HG03442 (cell line): Measurements from ENCODE around the gene LRRC56.
"Not testable (repeated sequence)": the region's sequence is repeated elsewhere in the genome, so short reads cannot be mapped to it uniquely, and the experiment has no call there.

Experiments
- ATAC-seq: cut with Tn5 transposase; IDR thresholded peaks from one replicate; pipeline ENCODE4 v1.9.1; 2021; ENCODE audit warnings: mild to moderate bottlenecking, moderate library complexity; ENCODE audit not compliant: unreplicated experiment

LRRC56 gene

DNA sequence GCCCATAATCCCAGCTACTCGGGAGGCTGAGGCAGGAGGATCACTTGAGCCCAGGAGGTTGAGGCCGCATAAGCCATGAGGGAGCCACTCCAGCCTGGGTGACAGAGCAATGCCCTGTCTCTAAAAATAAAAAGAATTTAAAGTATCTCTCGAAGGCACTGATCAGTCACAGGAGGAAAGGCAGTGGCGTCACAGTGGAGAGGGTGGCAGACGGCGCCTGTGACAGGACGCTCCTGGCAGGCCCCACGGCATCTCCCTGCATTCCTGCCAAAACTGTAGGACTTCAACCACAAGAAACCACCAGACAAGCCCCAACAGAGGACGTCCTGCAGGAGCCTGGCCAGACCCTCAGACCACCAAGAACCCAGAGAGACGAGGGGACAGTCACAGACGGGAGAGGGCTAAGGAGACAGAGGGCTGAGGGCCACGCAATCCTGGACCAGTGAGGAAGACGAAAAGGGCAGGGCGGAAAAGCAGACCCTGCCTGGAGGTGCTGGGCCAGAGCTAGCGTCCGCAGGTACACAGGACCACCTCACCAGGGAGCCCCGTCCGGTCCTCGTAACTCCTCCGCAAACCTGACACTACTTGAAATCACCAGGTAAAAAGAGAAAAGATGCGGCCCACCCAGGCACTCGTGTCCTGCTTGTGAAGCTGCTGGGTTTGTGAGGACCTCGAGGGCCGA lies 36.2 kb upstream of the LRRC56 start:
- ATAC-seq, result no peak

DNA sequence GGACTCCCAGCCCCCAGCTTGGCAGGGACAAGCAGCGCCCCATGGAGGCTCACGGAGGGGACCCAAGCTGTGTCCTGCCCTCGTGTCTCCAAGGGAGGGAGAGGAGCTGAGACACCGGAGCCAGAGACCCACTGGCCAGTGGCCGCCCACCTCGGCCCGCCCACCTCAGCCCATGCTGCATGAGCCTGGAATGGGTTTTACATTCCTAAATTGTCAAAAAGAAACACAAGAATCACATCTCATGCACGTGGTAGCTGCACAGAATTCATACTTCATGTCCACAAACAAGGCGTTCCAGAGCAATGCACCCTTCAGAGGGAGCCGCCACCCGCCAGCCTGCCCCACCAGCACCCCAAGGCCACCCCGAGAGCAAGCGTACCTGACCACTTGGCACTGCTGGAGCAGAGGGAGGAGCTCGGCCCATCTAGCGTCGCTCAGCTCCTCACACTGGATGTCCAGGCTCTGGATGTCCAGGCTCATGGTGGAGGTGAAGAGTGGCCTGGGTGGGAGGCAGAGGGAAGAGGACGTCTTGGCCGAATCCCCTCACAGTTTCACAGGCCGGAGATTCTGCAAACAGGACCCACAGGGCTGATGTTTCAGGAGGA lies 35.5 kb upstream of the LRRC56 start:
- ATAC-seq, result no peak

DNA sequence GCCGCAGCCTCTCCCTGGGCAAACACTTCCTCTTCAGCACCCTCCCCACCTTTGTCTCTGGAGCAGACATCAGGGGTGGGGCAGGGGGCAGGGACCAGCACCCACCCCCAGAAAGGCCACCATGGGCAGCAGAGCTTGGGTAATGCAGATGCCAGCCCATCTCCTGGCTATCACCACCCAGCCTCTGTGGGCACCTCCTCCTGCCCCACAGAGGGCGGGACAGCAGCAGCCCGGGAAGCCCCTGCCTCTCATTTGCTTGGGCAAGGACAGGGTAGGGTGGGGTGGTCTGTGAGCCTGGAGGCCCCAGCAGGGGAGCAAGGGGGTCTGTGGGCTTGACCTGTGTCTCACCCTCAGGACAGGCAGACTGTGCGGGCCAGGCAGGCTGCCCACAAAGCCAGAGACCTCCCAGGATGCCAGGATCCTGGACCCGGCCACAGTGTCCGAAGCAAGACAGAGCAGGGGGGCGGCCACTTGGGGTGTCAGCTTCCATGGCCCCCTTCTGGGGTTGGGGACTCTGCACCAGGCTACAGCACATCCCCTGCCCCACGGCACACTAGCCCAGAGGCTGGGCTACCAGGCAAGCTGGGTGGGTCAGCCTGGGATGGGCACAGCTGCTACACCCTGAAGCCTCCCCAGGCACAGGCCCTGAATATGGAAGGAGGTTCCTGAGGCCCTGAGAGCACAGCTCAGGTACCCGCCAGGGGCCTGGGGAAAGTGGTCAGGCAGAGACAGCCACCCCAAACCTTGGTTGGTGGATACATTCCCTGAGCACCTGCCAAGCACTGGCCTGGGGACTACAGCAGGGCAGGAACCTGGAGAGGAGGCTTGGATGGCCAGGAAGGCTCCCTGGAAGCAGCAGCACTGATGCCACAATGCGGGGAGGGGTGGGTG lies 34.8 kb upstream of the LRRC56 start:
- ATAC-seq, result no peak

DNA sequence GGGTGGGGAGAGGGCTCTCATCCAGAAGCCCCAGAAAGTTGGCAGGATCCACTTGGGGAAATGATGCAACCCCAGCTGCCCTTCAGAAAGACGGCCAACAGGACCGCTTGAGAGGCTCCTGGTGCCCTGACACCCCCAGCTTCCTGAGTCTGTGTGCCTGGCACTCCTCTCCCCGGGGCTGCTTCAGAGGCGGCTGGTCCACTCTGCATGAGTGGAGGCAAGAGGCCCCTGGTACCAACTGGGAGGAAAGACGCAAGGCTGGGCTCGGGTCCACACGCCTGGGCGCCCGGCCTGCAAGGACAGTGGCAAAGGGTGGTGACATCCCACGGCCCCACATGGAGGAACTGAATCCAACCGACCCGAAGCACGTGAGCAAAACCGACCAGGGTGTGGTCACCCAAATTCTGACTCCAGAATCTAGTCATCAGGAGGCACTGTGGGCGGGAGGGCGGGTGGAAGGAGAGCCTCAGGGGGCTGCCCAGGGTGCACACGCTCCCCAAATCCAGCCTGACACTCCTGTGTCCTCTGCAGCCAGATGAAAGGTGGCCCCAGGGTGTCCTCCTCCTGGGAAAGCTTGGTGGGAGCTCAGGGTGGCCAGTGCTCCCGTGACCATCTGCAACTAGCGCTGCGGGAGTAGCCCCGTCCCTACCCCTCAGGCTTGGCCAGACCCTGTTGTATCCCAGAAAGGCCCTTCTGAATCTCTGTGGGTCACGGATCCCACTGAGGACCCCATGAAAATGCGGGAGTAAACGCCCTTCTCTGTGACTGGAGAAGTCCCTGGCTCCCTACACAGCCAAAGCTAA lies 33.9 kb upstream of the LRRC56 start:
- ATAC-seq, result no peak

DNA sequence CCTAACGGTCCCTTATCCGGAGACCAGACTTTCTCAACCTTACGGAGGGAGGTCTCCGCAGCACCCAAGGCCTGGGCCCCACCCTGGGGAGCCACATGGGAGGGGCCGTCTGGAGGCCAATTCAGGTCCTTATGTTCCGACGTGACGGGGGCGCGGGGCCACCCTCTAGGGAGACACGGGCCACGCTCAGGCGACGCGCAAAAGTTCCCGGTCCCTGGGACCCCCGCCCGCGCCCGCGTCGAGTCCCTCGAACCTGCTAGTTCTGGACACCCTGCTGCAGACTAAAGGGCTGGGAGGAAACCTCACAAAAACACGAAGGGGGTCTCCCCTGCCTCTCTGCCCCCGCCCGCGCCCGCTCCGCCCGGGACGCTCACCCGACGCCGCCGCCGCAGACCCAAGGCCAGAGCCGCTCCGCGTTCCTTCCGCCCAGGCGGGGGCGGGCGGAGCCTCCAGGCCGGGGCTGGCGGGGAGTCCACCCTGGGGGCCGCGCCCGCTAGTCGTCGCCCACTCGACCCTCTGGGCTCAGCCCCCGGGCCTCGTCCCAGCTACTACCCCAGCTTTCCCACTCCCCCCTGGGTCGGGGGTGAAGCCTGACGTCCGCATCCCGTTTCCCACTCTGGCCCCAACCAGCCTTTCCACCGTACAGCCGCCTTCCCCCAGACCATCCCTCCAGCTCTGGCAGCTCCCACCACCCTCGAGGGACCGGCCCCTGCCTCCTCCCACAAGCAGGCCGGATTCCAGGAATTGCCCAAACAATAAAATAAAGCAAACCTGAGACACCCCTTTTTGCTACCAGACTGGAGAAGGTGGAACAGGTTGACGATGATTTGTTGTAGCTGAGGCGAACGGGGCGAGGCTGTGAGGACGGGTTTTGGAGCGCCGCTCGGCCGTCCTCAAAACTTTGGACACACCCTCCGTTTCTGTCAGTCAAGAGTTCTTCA lies 33.0 kb upstream of the LRRC56 start:
- ATAC-seq, result no peak

DNA sequence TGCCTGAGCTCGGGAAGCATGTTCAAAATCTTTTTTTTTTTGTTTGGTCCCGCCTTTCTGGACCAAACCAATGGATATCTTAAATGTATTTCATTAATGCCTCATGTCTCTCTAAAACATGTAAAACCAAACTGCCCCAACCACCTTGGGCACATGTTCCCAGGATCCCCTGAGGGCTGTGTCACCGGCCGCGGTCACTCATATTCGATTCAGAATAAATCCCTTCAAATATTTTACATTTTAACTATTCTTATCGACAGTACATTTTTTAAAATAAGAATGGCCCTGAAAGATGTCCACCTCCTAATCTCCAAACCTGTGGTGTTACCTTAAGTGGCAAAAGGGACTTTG lies 32.4 kb upstream of the LRRC56 start:
- no peak for ATAC-seq

DNA sequence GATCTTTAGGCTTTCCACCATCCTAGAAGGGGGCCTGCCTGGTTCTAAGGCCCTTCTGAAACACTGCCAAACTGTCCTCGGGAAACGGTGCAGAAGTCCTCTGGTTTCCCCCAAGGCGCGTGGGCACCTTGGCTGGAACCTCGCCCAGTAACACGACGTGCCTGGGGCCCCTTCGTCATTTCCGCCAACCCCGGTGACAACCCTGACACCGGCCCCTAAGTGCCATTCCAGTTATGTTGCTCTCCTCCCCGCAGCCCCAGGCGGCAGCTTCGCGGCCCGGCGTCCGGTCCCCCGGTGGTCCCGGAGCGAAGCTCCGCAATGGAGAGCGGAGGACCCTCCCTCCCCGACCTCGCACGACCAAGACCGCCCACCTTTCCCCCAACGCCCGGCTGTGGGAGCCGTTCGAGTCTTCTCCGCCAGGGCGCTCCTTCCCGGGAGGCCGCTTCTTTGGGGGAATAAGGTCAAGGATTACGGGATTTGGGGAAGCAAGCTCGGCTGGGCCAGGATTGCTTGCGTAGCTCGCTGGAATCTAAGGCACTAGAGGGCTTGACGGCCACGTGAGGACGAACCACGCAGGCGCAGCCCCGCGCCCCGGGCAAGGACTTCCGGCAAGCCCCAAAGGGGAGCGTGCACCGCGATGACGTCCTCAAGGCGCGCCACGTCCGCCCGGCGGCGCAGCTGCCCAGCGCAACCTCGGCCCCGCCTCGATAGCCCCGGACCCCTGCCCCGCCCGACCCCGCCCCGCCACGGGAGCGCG lies 30.9 kb upstream of the LRRC56 start:
- ATAC-seq, result peak; percentile 53

DNA sequence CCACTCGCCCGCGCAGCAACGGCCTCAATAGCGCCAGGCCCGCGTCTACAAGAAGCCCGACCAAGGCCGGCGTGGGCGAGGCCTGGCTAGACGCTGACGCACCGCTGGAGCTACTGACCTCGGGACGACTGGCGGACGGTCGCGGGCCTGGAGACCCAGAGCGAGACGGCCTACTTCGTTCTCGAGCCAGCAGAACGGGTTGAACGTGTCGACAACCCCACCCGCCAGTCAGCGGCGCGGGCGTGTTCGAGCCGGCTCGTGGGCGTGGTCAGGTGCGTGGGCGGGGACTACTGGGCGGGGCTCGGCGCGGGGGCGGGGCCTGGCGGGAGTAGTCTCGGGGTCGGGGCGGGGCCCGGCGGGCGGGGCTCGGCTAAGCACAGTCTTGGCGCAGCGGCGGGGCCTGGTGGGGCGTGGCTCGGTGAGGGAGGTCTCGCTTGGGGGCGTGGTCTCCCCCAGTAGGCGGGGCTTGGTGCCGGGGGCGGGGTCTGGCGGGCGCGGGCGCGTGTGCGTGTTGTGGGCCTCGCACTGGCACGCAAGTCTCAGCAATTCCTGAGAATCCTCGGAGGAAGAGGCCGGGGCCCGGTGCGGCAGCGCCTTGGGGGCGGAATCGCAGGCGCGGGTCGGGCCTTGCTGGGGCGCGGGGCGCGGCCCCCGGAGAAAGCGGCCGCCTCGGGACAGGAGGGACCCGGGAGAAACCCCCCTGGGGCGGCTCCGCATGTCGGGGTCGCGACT lies 30.2 kb upstream of the LRRC56 start, which contains the start of gene RNH1:
RNH1 (minus strand) TSS at position 248 of the 732 bp plus-strand sequence. CDS start 5,080 bp downstream, outside the sequence.
- ATAC-seq, result peak; percentile 48

DNA sequence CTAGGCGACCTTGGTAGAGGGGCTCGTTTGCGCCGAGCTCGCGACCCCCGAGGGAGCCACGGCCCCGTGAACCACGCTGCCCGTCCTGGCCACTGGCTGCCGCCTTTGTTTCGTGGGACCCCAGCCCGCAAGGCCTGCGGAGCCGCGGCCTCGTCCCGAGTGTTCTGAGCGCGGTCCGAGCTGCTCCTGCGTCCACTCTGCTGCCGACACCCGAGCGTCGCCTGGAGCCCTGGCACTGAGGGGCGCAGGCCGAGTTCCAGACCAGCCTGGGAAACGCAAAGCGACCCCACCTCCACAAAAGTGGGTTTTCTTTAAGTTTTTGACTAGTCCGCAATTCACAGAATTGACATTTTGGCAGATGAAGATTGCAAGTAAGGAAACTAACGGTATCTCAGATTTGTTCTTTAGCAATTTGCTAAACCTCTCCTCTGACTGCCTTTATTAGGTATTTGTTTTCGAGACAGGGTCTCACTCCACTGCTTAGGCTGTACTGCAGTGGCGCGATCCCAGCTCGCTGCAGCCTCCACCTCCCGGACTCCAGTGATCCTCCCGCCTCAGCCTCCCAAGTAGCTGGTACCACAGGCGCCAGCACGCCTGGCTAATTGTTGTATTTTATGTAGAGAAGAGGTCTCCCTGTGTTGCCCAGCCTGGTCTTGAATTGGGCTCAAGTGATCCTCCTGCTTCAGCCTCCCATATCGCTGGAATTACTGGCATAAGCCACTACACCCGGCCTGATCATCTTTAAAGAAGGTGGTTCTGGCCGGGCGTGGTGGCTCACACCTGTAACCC lies 29.4 kb upstream of the LRRC56 start:
- no peak for ATAC-seq

DNA sequence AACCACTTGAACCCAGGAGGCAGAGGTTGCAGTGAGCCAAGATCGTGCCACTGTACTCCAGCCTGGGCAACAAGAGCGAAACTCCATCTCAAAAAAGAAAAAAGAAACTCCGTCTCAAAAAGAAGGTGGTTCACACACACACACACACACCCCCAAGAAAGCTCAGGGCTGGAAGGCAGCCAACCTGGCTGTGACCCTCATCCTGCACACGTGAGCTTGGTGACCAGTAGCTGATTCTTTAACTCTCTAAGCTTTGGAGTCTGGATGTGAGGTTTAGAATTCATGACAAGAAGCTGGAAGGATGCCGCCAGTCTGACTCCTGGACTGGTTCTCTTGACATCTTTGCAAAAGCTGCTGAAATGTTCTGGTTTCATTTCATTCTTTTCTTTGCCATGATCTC lies 28.4 kb upstream of the LRRC56 start:
- ATAC-seq, result no peak

DNA sequence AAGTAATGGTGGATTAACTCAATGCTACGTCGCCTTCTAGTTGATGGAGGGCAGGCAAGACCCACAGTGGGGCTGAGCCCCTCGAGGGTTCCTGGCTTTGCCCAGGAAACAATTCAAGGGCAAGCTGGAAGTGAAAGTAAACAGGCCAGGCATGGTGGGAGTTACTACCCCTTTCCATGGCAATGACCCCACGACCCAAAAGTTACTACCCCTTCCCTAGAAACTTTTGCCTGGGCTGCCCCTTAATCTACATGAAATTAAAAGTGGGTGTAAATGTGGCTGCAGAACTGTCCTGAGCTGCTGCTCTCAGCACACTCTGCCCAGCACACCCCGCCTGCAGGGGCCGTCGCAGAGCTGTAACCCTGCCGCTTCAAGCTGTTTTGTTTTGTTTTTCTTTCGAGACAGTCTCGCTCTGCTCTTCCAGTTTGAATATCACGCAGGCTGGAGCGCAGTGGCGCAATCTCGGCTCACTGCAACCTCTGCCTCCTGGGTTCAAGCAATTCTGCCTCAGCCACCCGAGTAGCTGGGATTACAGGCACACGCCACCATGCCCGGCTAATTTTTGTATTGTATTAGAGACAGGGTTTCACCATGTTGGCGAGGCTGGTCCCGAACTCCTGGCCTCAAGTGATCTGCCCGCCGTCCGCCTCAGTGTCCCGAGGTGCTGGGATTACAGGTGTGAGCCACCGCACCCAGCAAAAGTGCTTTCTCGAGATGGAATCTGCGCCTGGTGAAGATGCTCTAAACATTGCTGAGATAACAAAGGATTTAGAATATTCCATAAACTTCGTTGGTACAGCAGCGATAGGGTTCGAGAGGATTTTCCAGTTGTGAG lies 24.3 kb upstream of the LRRC56 start:
- no peak for ATAC-seq

DNA sequence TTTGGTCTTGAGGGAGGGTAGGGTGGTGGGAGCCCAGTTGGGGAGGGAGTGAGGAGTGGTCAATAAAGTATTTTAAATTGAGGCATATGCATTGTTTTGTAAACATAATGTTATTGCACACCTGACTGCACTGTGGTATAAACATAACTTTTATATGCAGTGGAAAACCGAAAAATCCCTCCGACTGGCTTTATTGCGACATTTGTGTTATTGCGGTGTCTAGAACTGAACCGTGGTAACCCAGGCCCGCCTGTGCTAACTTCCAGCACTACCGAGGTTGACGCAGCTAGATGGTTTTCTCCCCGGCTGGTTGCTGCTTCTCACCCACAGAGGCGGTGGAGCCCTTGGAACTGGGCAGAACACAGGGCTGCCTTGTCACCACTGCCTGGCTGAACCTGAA lies 22.7 kb upstream of the LRRC56 start:
- ATAC-seq, result no peak

DNA sequence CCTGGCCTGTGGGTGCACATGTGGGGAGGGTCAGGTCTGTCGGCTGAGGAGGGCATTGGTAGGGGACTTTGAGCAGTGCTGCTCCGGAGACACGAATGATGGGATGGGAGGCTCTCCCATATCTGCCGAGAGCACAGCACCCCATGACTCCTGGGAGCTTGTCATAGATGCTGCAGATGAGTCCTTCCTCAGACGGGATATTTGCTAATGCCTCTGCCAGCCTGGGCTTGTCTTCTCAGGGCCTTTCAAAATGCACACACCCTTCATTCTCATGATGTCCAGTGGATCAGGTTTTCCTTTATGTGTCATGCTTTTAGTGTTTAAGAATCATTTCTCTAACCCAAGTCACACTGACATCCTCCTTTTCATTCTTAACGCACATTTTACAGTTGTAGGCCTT lies 22.2 kb upstream of the LRRC56 start:
- no peak for ATAC-seq

DNA sequence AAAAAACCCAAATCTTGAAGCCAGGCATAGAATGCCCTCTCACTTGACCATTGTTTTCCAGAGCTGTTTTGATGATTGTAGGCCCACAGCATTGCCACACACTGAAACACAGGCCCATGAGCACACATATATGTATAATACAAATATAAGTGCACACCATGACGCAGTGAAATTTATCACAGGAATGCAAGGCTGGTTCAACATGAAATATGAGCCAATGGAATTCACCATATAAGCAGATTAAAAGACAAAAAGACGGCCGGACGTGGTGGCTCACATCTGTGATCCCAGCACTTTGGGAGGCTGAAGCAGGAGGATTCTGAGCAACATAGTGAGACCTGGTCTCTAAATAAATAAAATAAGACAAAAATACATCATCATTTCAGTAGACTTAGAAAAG lies 20.9 kb upstream of the LRRC56 start:
- ATAC-seq, result no peak

DNA sequence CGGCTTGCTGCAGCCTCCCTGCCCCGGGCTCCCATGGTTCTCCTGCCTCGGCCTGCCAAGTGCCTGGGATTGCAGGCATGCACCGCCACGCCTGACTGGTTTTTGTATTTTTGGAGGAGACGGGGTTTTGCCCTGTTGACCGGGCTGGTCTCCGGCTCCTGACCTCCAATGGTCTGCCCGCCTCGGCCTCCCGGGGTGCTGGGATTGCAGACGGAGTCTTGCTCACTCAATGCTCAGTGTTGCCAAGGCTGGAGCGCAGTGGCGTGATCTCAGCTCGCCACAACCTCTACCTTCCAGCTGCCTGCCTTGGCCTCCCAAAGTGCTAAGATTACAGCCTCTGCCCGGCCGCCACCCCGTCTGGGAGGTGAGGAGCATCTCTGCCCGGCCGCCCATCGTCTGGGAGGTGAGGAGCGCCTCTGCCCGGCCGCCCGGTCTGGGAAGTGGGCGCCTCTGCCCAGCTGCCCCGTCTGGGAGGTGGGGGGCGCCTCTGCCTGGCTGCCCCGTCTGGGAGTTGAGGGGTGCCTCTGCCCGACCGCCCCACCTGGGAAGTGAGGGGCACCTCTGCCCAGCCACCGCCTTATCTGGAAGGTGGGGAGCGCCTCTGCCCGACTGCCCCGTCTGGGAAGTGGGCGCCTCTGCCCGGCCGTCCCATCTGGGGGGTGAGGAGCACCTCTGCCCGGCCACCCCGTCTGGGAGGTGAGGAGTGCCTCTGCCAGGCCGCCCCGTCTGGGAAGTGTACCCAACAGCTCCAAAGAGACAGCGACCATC lies 20.2 kb upstream of the LRRC56 start:
- ATAC-seq, result not testable (repeated sequence)
